Globus pallidus (tissue), 1 donor: ENCODE measurements around the gene TMEM81.
A peak's percentile ranks its signal among the peaks of the same experiment; 100 is the strongest.

ENCODE experiments used
- DNase-seq: peaks from one replicate; pipeline ENCODE4 v3.0.0-alpha.2; 2015; ENCODE audit warnings: low spot score

TMEM81 gene

DNA sequence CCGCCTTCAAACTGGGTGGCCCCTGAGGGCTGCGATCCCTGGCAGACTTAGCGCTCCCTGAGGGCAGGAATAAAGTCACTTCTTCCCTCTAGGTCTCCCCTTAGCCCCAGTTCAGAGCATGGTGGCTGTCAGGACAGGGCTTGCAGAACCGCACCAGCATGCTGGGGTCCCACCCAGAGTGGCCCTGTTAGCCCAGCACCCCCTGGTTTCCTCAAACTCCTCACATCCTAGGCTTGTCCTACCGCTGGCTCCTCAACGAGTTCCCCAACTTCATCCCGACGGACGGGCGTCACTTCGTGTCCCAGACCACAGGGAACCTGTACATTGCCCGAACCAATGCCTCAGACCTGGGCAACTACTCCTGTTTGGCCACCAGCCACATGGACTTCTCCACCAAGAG lies 25.4 kb downstream of the TMEM81 start:
- no peak for DNase-seq

DNA sequence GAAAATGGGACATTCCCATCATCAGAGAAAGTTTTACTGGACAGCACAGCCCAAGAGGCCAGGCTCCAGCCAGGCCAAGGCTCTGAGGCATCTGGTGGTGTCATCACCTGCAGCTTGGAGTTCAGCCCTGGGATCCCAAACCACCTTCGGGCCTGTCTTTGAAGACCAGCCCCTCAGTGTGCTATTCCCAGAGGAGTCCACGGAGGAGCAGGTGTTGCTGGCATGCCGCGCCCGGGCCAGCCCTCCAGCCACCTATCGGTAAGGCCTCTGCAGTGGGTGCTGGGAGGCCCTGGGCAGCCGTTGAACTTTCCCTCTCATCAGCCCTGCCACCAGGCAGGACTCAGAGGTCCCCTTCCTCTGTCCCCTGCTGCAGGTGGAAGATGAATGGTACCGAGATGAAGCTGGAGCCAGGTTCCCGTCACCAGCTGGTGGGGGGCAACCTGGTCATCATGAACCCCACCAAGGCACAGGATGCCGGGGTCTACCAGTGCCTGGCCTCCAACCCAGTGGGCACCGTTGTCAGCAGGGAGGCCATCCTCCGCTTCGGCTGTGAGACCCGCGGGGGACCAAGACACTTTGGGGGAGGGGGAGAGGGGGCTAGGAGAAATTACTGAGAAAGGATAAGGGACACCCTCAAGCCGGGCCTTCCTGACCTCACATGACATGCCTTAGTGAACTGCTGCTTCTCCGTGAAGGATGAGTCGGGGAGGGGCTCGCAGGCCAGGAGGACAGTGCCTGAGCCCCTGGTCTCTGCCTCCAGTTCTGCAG lies 26.3 kb downstream of the TMEM81 start:
- DNase-seq: no peak

DNA sequence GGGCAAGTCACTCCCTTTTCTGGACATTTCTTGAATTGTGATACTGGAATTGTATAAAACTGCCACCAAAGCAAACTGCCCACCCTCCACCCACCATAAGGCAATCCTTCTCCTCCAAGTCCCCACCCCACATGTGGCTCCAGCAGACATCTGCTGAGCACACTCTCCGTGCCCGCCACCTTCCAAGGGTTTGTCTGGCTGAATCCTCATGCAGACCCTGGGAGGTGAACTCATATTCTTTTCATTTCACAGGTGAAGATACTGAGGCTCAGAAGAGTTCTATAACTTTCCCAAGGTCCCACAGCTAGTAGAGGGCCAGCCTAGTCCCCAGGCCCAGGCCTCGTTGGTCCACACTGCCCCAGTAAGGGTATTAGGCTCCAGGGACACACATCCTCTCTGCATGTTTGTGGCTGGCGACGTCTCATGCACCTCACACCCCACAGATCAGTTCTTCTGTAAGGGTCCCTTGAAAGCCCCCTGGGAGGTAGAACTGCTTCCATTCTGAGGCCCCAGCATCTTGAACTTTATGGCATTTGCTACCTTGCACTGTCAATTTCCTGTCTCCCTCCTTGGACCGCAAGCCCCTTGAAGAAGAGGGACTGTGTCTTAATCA lies 27.2 kb downstream of the TMEM81 start:
- DNase-seq: no peak

GRCh38 chr1:205056188-205056611 lies 28.1 kb downstream of the TMEM81 start:
- DNase-seq: peak; percentile 56

DNA sequence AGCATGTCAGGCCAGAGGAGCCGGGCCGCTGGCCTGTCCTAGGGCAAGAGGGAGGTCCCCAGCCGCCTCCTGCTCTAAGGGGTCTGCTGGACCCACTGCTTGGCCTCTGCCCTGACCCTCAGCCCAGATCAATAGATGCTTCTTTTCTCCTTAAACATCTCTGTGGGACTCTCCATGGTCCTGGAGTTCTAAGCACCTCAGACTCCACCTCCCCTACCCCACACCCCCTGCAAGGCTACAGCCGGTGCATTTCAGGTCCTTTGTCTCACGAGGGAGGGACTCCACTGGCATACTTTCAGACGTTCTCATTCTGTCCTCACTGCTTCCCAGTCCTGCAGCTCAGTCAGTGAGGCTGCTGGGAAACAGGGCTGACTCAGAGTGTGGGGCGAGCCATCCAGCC lies 30.2 kb downstream of the TMEM81 start:
- no peak for DNase-seq

- no peak for DNase-seq
Measured at GRCh38 chr1:205053296-205053695, 31.0 kb downstream of the TMEM81 start.

DNA sequence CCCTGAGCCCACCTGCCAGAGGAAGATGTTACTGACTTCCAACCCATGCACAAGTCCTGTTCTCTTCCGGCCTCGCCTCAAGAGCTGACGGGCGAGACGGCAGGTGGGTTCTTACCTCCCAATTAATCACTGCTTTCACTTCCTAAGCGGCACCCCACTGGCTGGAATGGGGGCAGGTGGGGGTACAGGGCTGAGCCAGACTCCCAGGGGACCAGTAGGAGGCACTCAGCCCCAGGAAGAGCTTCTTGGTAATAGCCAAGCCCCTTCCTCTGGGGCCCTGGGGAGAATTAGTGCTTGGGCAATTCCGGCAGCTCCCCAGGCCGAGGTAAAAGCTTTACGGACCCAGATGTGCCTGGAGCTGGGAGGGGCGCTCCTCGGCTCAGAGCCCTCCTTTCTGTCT lies 31.6 kb downstream of the TMEM81 start:
- DNase-seq: no peak

- peak; percentile 79 for DNase-seq
Measured at GRCh38 chr1:205049479-205049878, 34.8 kb downstream of the TMEM81 start.

DNA sequence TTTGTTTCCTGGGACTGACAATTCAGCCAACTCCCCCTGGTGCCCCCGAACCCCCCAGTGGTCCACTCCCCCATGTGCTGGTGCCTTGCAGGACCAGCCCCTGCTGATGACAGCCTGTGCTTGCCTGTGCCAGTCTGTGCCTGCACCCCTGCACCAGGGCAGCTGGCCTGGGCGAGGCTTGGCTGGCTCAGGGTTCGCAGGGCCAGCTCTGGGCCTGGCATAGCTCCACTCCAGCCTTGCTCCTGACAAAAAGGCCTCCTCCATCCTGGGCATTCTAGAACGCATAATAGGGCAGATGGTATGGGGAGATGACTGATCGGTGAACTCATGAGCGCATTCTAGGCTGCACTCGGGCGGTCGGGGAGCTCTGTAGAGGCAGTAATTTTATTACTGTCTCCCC lies 35.9 kb downstream of the TMEM81 start:
- DNase-seq: peak; percentile 98

DNA sequence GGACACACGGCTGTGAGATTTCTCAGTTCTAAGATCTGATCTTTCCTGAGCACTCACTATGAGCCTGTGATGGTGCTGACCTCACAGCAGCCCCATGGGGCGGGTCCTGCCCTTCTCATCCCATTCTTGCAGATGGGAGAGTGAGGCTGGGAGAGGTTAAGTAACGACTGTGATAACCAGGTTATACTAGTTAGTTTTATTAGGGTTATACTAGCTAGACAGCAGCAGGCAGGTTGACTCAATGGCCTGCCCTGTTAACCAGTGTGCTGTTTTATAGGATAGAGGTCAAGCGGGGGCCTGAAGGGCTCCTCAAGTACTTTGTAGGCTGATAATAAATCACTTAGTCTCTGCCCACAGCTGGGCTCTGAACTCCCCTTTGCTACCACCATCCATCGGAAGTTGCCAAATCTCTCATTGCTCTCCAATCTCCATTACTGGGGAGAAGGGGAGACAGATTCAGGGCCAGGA lies 36.5 kb downstream of the TMEM81 start:
- DNase-seq: peak; percentile 79

DNA sequence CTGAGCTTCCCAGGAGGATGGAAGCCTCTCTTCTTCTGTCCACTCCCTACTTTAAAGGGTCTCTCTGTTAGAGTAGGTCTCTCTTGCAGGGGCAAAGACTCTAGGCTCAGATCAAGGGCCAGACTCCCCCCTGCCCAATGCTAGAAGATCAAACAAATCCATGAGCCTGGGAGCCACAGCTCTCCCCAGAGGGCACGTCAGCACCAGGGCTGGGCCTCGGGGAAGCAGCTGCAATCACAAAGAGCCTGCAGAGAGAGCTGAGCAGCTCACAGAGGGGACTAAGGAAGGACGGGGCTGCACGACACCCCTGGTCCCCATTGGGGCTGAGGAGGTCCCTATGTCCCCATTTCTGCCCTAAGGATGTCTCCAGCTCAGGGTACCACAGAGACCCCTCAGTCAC lies 37.4 kb downstream of the TMEM81 start:
- peak; percentile 89 for DNase-seq

DNA sequence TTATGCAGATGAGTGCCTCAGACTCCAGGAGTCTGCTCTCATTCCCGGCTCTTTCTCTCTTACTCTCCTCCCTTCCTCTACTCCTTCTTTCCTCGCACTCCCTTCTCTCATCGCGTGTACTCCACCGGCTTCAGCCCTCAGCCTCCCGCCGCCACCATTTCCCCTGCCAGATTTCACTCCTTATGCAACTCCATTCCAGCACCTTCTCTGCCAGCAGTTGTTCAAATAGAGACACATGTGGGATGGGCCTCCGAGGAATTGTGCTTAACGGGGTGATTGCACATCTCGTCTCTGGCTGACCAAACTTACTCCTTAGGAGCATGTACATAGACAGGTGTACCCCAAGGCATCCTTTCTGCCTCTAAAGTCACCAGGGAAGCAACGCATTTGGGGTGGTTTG lies 39.1 kb downstream of the TMEM81 start:
- DNase-seq: no peak

- DNase-seq: no peak
Measured at GRCh38 chr1:205044741-205045140, 39.5 kb downstream of the TMEM81 start.

GRCh38 chr1:205043866-205044265 lies 40.4 kb downstream of the TMEM81 start:
- no peak for DNase-seq

DNA sequence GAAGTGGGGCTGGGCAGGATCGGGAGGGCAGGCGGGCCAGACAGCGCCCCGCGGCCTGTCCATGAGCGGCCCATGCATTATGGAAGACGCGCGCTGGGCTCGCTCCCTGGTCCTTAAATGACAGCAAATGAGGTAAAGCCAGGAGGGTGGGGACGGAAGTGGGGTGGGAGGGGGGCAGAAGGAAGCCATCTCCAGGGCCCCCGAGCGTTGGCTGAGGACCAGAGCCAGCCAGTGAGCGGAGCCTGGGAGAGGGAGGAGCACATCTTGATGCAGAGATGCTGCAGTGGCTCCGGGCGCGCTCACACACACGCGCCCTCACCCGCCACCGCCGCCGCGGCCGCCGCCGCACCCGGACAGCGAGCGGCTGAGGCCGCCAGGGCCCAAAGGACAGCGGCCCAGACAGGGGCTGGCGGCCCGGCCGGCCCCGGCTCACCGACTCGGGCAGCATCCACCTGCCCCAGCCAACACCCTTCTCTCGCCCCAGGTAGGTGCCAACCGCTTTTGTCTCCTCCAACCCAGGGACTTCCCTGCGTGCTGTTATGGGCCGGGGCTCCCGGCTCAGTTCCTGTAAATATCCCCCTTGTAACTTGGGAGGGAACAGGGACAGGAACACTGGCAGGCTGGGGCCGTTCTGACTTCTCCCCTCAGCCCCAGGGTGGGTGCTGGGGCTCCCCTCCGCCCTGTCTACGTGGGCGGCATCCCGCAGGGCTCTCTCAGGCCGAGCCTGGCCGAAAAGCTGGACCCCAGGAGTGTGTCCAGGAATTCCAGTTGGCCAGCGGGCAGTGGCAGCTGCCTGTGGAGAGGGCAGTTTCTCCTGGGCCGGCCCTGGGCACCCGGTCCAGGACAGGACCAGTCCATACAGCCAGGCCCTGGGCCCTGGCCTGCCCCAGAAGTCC lies 41.1 kb downstream of the TMEM81 start, which contains the start of gene CNTN2:
CNTN2 (plus strand) TSS at position 302 of the 896 bp plus-strand sequence. CDS start 9,974 bp downstream, outside the sequence.
- DNase-seq: peak; percentile 94

- peak; percentile 84 for DNase-seq
Measured at GRCh38 chr1:205041998-205042910, 42.0 kb downstream of the TMEM81 start.

DNA sequence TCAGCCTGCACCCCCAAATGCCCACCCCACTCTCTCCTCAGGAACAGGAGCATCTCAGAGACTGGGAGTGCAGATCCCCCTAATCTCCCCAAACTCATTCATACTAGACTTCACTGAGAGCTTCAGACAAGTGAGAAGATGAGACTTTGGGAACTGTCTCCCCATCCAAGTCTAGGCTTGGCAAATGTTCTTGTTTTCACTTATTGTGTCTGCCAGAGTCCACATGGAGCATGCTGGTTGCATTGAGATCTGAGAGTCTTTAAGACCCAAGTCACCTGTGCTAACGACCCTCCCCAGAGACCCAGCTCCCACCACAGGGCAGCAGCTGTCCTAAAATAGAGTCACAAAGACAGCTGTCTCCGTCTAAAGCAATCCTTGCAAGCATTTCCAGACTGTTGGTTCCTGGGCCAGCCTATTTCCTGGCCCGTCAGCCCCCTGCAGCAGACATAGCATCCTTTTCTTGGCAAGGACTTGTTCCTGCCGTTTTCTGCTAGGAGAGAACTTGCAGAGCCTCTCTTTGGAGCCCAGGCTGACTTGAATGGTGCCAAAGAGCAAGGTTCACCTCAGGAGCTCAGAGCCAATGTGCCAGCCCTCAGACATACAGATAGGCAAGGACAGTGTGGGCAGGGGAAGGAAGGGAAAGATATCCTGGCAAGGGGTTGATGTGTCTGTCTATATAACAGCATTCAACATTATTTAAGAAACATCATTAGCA lies 43.1 kb downstream of the TMEM81 start:
- peak; percentile 45 for DNase-seq

DNA sequence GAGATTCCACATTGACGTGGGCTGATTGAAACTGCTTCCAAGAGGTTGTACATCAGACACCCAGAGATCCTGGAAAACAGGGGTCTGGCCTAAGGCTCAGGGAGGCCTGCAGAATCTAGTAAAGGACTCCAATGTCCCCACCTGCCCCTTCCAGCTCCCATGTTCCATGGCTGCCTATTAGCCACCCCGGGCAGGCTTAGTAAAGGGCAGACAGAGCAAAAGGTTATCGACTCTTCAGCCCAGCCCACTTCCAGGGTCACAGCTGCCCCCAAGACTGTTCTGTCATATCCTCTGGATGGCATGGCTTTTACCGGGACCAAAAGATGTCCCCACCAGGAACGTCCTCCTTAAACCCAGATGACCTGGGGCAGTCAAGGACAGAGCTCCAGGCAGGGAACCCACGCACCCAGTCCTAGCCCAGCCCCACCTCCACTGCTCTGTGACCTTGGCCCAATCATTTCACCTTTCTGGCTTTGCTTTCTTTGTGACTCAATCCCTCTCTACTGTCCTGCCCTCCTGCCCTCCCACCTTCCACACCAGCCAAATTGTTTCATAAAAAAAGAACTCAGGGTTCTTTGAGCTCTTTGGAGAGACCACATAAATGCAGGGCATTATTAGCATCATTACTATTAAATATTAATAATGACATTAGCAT lies 46.0 kb downstream of the TMEM81 start:
- DNase-seq: peak; percentile 48

DNA sequence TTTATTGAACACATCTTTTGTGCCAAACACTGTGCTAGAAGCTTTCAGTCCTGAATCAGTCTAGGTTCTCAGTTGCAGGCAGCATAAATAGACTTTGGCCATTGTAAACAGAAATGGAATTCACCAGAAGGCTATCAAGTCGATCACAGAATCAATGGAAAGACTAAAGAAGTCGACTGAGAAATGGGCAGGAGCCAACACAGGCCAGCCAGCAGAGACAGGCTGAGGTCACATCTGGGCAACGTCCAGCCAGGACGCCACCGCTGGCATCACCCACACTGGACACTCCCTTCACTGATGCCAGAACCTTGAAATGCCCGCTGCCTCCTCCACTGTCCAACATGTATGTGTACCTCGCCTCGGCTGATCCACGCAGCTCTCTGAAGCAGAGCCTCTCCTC lies 46.7 kb downstream of the TMEM81 start:
- peak; percentile 76 for DNase-seq
